Neural cell (in vitro differentiated cells): ENCODE results near the gene ABHD10. TPM values are rescaled to one million over a fixed set of nuclear protein-coding genes. Genes with fewer than 3 reads are reported as not detected.

ENCODE experiments used
- H2AFZ ChIP-seq: fragments of 200-600, 300-800 bp; sonication (generic), shearing (Covaris generic); 2 replicates; pipeline ENCODE4 v1.6.0; 2014; ENCODE audit warnings: low read depth, mild to moderate bottlenecking, antibody characterized with exemption, low read length, moderate library complexity
- H3F3A ChIP-seq: fragments of 200-600 bp; shearing (Covaris generic); 2 replicates; pipeline ENCODE4 v1.6.1; 2016; ENCODE audit warnings: mild to moderate bottlenecking, moderate library complexity, mixed read lengths, antibody characterized with exemption, low read length; ENCODE audit not compliant: insufficient read depth, poor library complexity, severe bottlenecking
- H3K27ac ChIP-seq: fragments of 200-600, 300-800 bp; sonication (generic), shearing (Covaris generic); 2 replicates; pipeline ENCODE4 v1.5.1; 2014; ENCODE audit warnings: mild to moderate bottlenecking, low read length, moderate library complexity
- H3K27me3 ChIP-seq: fragments of 300-800, 200-600 bp; sonication (generic), shearing (Covaris generic); 2 replicates; pipeline ENCODE4 v1.6.0; 2014; ENCODE audit warnings: mild to moderate bottlenecking, low read depth, low read length, moderate library complexity; ENCODE audit not compliant: insufficient read depth
- H3K36me3 ChIP-seq: fragments of 300-800, 200-600 bp; sonication (generic), shearing (Covaris generic); 2 replicates; pipeline ENCODE4 v1.5.1; 2014; ENCODE audit warnings: mild to moderate bottlenecking, antibody characterized with exemption, low read length, moderate library complexity; ENCODE audit not compliant: insufficient read depth
- H3K4me2 ChIP-seq: fragments of 300-800, 200-600 bp; sonication (generic), shearing (Covaris generic); 2 replicates; pipeline ENCODE4 v1.6.0; 2014; ENCODE audit warnings: mild to moderate bottlenecking, low read length
- H3K4me3 ChIP-seq: fragments of 300-800, 200-600 bp; sonication (generic), shearing (Covaris generic); 2 replicates; pipeline ENCODE4 v1.5.1; 2014; ENCODE audit warnings: mild to moderate bottlenecking, low read length, moderate library complexity
- H3K79me2 ChIP-seq: fragments of 200-600 bp; shearing (Covaris generic); replicated peaks from 2 replicates; pipeline ENCODE4 v1.6.0; 2014; ENCODE audit warnings: mild to moderate bottlenecking, low read length, moderate library complexity; ENCODE audit not compliant: insufficient read depth
- H3K9ac ChIP-seq: fragments of 300-800, 200-600 bp; sonication (generic), shearing (Covaris generic); 2 replicates; pipeline ENCODE4 v1.6.1; 2016; ENCODE audit warnings: mild to moderate bottlenecking, low read length, mixed read lengths
- H3K9me2 ChIP-seq: fragments of 200-600 bp; shearing (Covaris generic); 2 replicates; pipeline ENCODE4 v1.6.1; 2016; ENCODE audit warnings: mild to moderate bottlenecking, low read length, mixed read lengths; ENCODE audit not compliant: insufficient read depth
- H3K9me3 ChIP-seq: fragments of 200-600, 300-800 bp; sonication (generic), shearing (Covaris generic); 2 replicates; pipeline ENCODE4 v1.6.1; 2016; ENCODE audit warnings: mild to moderate bottlenecking, mixed run types, low read length, moderate library complexity, mixed read lengths
- H4K20me1 ChIP-seq: fragments of 200-600 bp; shearing (Covaris generic); 2 replicates; pipeline ENCODE4 v1.6.1; 2016; ENCODE audit warnings: mild to moderate bottlenecking, mixed run types; ENCODE audit not compliant: insufficient read depth
- EP300 ChIP-seq: fragments of 450-650 bp; conservative IDR thresholded peaks from 2 replicates; pipeline ENCODE4 v1.6.1; 2014; ENCODE audit warnings: antibody characterized with exemption, mild to moderate bottlenecking, moderate library complexity; ENCODE audit not compliant: poor library complexity, severe bottlenecking
- EZH2 ChIP-seq: fragments of 200-600, 300-800 bp; shearing (Covaris generic), sonication (generic); IDR thresholded peaks from 2 replicates; pipeline ENCODE4 v1.6.1; 2014; ENCODE audit warnings: antibody characterized with exemption, low read length, borderline replicate concordance, mild to moderate bottlenecking; ENCODE audit not compliant: insufficient read depth, poor library complexity, severe bottlenecking
- MXI1 ChIP-seq: fragments of 450-650 bp; conservative IDR thresholded peaks from 2 replicates; pipeline ENCODE4 v1.6.1; 2014; ENCODE audit warnings: antibody characterized with exemption, mild to moderate bottlenecking; ENCODE audit not compliant: poor library complexity, severe bottlenecking
- POLR2AphosphoS5 ChIP-seq: IDR thresholded peaks from 2 replicates; pipeline ENCODE4 v1.6.1; 2012
- RAD21 ChIP-seq: fragments of 450-650 bp; conservative IDR thresholded peaks from 2 replicates; pipeline ENCODE4 v1.6.1; 2014; ENCODE audit warnings: antibody characterized with exemption, mild to moderate bottlenecking, moderate library complexity
- SMC3 ChIP-seq: fragments of 450-650 bp; conservative IDR thresholded peaks from 2 replicates; pipeline ENCODE4 v1.6.1; 2014; ENCODE audit warnings: antibody characterized with exemption, mild to moderate bottlenecking, moderate library complexity; ENCODE audit not compliant: poor library complexity
- TAF1 ChIP-seq: IDR thresholded peaks from 2 replicates; pipeline ENCODE4 v1.6.1; 2012; ENCODE audit warnings: low read depth
- polyA plus RNA-seq: library from polyadenylated mRNA; depleted of rRNA; stranded (reverse); fragments of >200 nt; gene quantifications from 2 replicates; pipeline ENCODE4 v1.2.3, GENCODE V29; 2014
- TF ChIP-seq, protein P1 (sequence below): fragments of 450-650 bp; IDR thresholded peaks from 2 replicates; pipeline ENCODE4 v1.5.1; 2014; ENCODE audit warnings: antibody characterized with exemption, mild to moderate bottlenecking, moderate library complexity; ENCODE audit not compliant: poor library complexity, severe bottlenecking
- TF ChIP-seq, protein P2 (sequence below): IDR thresholded peaks from 2 replicates; pipeline ENCODE4 v1.6.1; 2012; ENCODE audit warnings: borderline replicate concordance

The ABHD10 gene
- polyA plus RNA-seq, 1 donor from 2014 or later: 84.7 TPM

DNA sequence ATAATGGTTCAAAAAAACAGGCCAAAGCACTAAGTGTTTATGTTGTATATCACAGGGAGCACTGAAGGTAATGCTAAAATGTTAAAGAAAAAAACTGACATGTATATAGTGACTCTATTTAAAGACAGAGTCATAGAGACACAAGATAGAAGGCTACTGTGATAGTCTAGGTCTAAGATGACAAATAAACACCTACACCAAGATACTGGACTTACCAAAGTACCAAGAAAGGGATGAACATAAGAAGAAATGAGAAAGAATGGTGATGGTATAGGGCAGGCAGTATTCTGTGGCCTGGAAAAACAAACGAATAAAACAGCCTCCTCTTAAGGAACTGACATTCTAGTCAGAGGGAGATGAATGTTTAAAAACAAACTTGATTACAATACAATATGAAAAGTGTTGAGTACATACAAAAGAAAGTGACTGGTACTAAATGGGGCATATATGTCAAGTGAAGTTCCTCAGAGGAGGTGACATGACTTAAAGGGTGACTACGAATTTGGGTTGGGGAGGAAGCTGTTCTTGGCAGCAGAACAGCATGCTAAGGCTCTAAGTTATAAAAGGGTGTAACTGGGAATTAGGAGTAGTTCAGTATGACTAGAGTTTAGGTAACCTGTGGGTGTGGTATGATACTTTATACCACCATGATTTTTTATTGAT lies 5.9 kb downstream of the ABHD10 start:
- TF ChIP-seq, protein P1, sequence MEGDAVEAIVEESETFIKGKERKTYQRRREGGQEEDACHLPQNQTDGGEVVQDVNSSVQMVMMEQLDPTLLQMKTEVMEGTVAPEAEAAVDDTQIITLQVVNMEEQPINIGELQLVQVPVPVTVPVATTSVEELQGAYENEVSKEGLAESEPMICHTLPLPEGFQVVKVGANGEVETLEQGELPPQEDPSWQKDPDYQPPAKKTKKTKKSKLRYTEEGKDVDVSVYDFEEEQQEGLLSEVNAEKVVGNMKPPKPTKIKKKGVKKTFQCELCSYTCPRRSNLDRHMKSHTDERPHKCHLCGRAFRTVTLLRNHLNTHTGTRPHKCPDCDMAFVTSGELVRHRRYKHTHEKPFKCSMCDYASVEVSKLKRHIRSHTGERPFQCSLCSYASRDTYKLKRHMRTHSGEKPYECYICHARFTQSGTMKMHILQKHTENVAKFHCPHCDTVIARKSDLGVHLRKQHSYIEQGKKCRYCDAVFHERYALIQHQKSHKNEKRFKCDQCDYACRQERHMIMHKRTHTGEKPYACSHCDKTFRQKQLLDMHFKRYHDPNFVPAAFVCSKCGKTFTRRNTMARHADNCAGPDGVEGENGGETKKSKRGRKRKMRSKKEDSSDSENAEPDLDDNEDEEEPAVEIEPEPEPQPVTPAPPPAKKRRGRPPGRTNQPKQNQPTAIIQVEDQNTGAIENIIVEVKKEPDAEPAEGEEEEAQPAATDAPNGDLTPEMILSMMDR: no peak
- TF ChIP-seq EP300 (no peak), RAD21 (no peak), EZH2 (no peak), SMC3 (no peak), POLR2AphosphoS5 (no peak), MXI1 (no peak), TAF1 (no peak)
- TF ChIP-seq, protein P2, sequence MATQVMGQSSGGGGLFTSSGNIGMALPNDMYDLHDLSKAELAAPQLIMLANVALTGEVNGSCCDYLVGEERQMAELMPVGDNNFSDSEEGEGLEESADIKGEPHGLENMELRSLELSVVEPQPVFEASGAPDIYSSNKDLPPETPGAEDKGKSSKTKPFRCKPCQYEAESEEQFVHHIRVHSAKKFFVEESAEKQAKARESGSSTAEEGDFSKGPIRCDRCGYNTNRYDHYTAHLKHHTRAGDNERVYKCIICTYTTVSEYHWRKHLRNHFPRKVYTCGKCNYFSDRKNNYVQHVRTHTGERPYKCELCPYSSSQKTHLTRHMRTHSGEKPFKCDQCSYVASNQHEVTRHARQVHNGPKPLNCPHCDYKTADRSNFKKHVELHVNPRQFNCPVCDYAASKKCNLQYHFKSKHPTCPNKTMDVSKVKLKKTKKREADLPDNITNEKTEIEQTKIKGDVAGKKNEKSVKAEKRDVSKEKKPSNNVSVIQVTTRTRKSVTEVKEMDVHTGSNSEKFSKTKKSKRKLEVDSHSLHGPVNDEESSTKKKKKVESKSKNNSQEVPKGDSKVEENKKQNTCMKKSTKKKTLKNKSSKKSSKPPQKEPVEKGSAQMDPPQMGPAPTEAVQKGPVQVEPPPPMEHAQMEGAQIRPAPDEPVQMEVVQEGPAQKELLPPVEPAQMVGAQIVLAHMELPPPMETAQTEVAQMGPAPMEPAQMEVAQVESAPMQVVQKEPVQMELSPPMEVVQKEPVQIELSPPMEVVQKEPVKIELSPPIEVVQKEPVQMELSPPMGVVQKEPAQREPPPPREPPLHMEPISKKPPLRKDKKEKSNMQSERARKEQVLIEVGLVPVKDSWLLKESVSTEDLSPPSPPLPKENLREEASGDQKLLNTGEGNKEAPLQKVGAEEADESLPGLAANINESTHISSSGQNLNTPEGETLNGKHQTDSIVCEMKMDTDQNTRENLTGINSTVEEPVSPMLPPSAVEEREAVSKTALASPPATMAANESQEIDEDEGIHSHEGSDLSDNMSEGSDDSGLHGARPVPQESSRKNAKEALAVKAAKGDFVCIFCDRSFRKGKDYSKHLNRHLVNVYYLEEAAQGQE: no peak
- peaks cover 42% of the 10 kb centered on the region for H3K79me2 ChIP-seq

GRCh38 chr3:111986800-111987199 lies 8.0 kb downstream of the ABHD10 start:
- H3F3A ChIP-seq: no peaks in the 10 kb centered on the region
- H3K27ac ChIP-seq: no peak overlapping the region

More for the DNA sequence above, 5.9 kb downstream of the ABHD10 start:
- Histone ChIP-seq H3K9me2 (no peaks in the 10 kb centered on the region), H3K9ac (no peak overlapping the region), H3K9me3 (no peaks in the 10 kb centered on the region), H2AFZ (no peak overlapping the region), H3K4me2 (no peak overlapping the region), H3K27me3 (no peaks in the 10 kb centered on the region), H3K27ac (no peak overlapping the region), H3K36me3 (no peaks in the 10 kb centered on the region), H3K4me3 (no peak overlapping the region), H3F3A (no peaks in the 10 kb centered on the region), H4K20me1 (no peaks in the 10 kb centered on the region)

More at GRCh38 chr3:111986800-111987199, 8.0 kb downstream of the ABHD10 start:
- H3K36me3 ChIP-seq: peaks cover 4% of the 10 kb centered on the region
- no peaks in the 10 kb centered on the region for H4K20me1 ChIP-seq
- H3K27me3 ChIP-seq: no peaks in the 10 kb centered on the region
- no peak overlapping the region for H3K4me2 ChIP-seq
- no peak for TF ChIP-seq TAF1
- H3K9me2 ChIP-seq: no peaks in the 10 kb centered on the region
- no peak overlapping the region for H2AFZ ChIP-seq
- H3K9ac ChIP-seq: no peak overlapping the region
- peaks cover 27% of the 10 kb centered on the region for H3K79me2 ChIP-seq
- H3K4me3 ChIP-seq: no peak overlapping the region
- no peaks in the 10 kb centered on the region for H3K9me3 ChIP-seq
